Caco-2 (cell line): ENCODE data around the gene FOXD4L1. TPM values are rescaled to one million over a fixed set of nuclear protein-coding genes. Genes with fewer than 3 reads are reported as not detected.
"Not testable (repeated sequence)": the region's sequence is repeated elsewhere in the genome, so short reads cannot be mapped to it uniquely, and the experiment has no call there.

ENCODE experiments used
- BruUV-seq: library from RNA; stranded (reverse); fragments of 400-500 nt; replicated peaks from 2 replicates; lab custom pipeline; 2021; lab: Mats Ljungman, UMichigan
- CTCF ChIA-PET: fragments of 300-600 bp; sonication (Branson Sonifier 250); formaldehyde crosslinking; loops from one replicate; lab custom pipeline; 2022; ENCODE audit warnings: antibody characterized with exemption; lab: Charles Lee
- POLR2A ChIA-PET: fragments of 300-600 bp; sonication (Branson Sonifier 250); formaldehyde crosslinking; loops from one replicate; lab custom pipeline; 2022; ENCODE audit warnings: antibody characterized with exemption; lab: Charles Lee
- DNase-seq, 2 experiments: peaks; one replicate each; pipeline versions ENCODE4 v3.0.0 to v3.0.0-alpha.2; 2020 to 2022
- H3K27me3 ChIP-seq: replicated peaks from 2 replicates; pipeline ENCODE4 v1.6.0; 2011; ENCODE audit warnings: low read length; ENCODE audit not compliant: control insufficient read depth, insufficient read depth
- H3K36me3 ChIP-seq: 2 replicates; pipeline ENCODE4 v1.5.1; 2011; ENCODE audit warnings: low read length; ENCODE audit not compliant: control insufficient read depth, insufficient read depth
- H3K4me1 ChIP-seq: fragments of 250-450 bp; sonication (Bioruptor Pico); 2 replicates; pipeline ENCODE4 v1.5.1; 2020; ENCODE audit warnings: mild to moderate bottlenecking
- H3K4me3 ChIP-seq: 2 replicates; pipeline ENCODE4 v1.5.1; 2011; ENCODE audit warnings: low read depth, mild to moderate bottlenecking, control low read depth, low read length
- H3K9me3 ChIP-seq: fragments of 250-450 bp; sonication (Bioruptor Pico); 2 replicates; pipeline ENCODE4 v1.5.1; 2020; ENCODE audit warnings: mild to moderate bottlenecking, moderate library complexity
- H3K27ac Mint-ChIP-seq: one replicate; pipeline ENCODE4 v1.8.0; 2022; ENCODE audit warnings: mixed read lengths; ENCODE audit not compliant: unreplicated experiment
- H3K27me3 Mint-ChIP-seq: one replicate; pipeline ENCODE4 v1.8.0; 2022; ENCODE audit warnings: mixed read lengths; ENCODE audit not compliant: insufficient read depth, unreplicated experiment
- H3K36me3 Mint-ChIP-seq: one replicate; pipeline ENCODE4 v1.8.0; 2022; ENCODE audit warnings: mild to moderate bottlenecking, mixed read lengths; ENCODE audit not compliant: insufficient read depth, unreplicated experiment
- H3K4me1 Mint-ChIP-seq: one replicate; pipeline ENCODE4 v1.8.0; 2022; ENCODE audit warnings: low read depth, mixed read lengths; ENCODE audit not compliant: unreplicated experiment
- H3K4me3 Mint-ChIP-seq: one replicate; pipeline ENCODE4 v1.8.0; 2022; ENCODE audit warnings: mild to moderate bottlenecking, moderate library complexity, mixed read lengths; ENCODE audit not compliant: unreplicated experiment
- H3K9me3 Mint-ChIP-seq: one replicate; pipeline ENCODE4 v1.8.0; 2022; ENCODE audit warnings: mixed read lengths; ENCODE audit not compliant: unreplicated experiment
- intact Hi-C: fragments of 100-400 bp; cut with micrococcal nuclease; formaldehyde crosslinking; loops from one replicate; pipeline ENCODE4 v1.10.0; 2022; ENCODE audit not compliant: unreplicated experiment
- total RNA-seq: library from RNA; stranded (reverse); gene quantifications from 2 replicates; pipeline ENCODE4 v1.2.3, GENCODE V29; 2022

FOXD4L1 gene
- total RNA-seq, 1 experiment from 2014 or later = 0.73 TPM

GRCh38 chr2:113510913-113511312 is 12.4 kb downstream of the FOXD4L1 start:
- H3K36me3 Mint-ChIP-seq, H3K4me1 ChIP-seq, intact Hi-C loops, H3K4me1 Mint-ChIP-seq, H3K4me3 Mint-ChIP-seq, BruUV-seq, CTCF ChIA-PET, H3K27ac Mint-ChIP-seq, DNase-seq, H3K27me3 ChIP-seq, H3K9me3 ChIP-seq, H3K36me3 ChIP-seq, H3K9me3 Mint-ChIP-seq, H3K4me3 ChIP-seq, POLR2A ChIA-PET: not testable (repeated sequence)
- H3K27me3 Mint-ChIP-seq = peaks cover 15% of the 10 kb centered on the region

DNA sequence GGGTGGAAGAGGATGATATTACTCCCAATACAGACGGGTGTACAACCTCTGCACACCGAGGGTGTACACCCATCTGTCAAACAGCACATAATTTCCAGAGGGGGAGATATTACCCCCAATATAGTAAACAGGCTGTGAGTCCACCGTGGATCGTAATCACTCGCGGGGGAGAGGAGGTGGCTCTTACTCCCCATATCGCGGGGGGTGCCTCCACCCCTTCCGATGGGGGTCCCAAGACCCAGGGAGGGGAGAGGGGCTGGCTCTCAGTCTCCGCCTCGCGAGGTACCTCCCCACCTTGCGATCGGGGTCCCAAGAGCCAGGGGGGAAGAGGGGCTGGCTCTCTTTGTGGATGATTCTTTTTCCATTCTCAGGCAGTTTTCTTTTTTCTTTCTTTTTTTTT is 13.4 kb downstream of the FOXD4L1 start:
- BruUV-seq, H3K27ac Mint-ChIP-seq, CTCF ChIA-PET, H3K4me1 ChIP-seq, DNase-seq, H3K4me3 Mint-ChIP-seq, H3K4me3 ChIP-seq, H3K36me3 ChIP-seq, H3K9me3 Mint-ChIP-seq, H3K9me3 ChIP-seq, H3K36me3 Mint-ChIP-seq, intact Hi-C loops, POLR2A ChIA-PET, H3K27me3 ChIP-seq, H3K4me1 Mint-ChIP-seq: not testable (repeated sequence)
- peaks cover 15% of the 10 kb centered on the region for H3K27me3 Mint-ChIP-seq

DNA sequence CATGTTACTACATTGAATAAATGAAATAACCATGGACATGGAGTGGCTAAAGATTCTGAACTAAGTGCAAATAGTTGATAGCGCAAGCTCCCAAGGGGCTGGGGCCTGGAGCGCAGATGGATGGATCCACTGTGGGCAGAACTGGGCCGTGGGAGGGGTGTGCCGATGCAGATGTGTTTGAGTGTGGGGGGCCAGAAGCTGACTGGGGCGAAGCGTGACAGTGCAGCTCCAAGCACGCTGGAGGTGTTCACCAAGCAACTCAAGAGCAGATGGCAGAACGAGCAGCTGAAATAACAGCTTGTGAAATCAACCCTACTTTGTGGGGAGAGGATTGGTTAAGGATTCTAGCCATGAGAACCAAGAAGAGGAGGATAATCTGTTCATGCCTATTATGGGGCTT is 17.0 kb downstream of the FOXD4L1 start:
- POLR2A ChIA-PET, H3K27me3 ChIP-seq, intact Hi-C loops, H3K4me3 Mint-ChIP-seq, DNase-seq, H3K4me1 Mint-ChIP-seq, H3K9me3 ChIP-seq, BruUV-seq, H3K9me3 Mint-ChIP-seq, H3K36me3 ChIP-seq, H3K4me3 ChIP-seq, H3K4me1 ChIP-seq, H3K27ac Mint-ChIP-seq, H3K27me3 Mint-ChIP-seq, CTCF ChIA-PET, H3K36me3 Mint-ChIP-seq: not testable (repeated sequence)

GRCh38 chr2:113515995-113516394 is 17.5 kb downstream of the FOXD4L1 start:
- POLR2A ChIA-PET, BruUV-seq, H3K9me3 Mint-ChIP-seq, H3K27me3 ChIP-seq, H3K27me3 Mint-ChIP-seq, H3K27ac Mint-ChIP-seq, H3K36me3 Mint-ChIP-seq, DNase-seq, H3K4me3 Mint-ChIP-seq, H3K4me3 ChIP-seq, CTCF ChIA-PET, H3K36me3 ChIP-seq, H3K4me1 Mint-ChIP-seq, H3K9me3 ChIP-seq, H3K4me1 ChIP-seq, intact Hi-C loops: not testable (repeated sequence)

- H3K27ac Mint-ChIP-seq, DNase-seq, H3K4me1 Mint-ChIP-seq, H3K9me3 ChIP-seq, H3K27me3 ChIP-seq, CTCF ChIA-PET, POLR2A ChIA-PET, H3K36me3 ChIP-seq, H3K4me3 Mint-ChIP-seq, H3K4me1 ChIP-seq, intact Hi-C loops, BruUV-seq, H3K4me3 ChIP-seq, H3K27me3 Mint-ChIP-seq, H3K36me3 Mint-ChIP-seq, H3K9me3 Mint-ChIP-seq: not testable (repeated sequence)
These were observed 18.6 kb downstream of the FOXD4L1 start for GRCh38 chr2:113517025-113517424.

DNA sequence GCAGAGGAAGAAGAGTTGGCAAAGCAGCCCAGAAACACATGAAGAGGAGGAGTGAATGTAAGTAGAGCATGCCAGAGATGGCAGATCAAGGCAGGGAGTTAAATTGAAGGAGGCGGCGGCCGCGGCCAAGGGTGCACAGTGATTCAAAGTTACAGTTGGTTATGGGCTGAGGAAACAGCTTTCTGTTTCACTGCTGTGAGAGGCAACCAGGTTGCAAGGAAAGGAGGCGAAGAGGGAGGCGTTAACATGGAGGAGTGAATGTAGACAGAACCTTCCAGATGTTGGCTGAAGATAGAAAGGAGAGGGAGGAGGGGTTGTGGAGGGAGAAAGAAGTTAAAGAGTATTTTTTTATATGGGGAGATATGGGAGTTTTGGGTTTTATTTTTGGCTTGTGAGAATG is 22.4 kb downstream of the FOXD4L1 start:
- BruUV-seq, H3K4me1 Mint-ChIP-seq, intact Hi-C loops: not testable (repeated sequence)

GRCh38 chr2:113521492-113521891 is 23.0 kb downstream of the FOXD4L1 start:
- intact Hi-C loops, DNase-seq, H3K4me3 Mint-ChIP-seq, H3K27ac Mint-ChIP-seq, H3K4me1 ChIP-seq, H3K27me3 ChIP-seq, H3K36me3 ChIP-seq, H3K36me3 Mint-ChIP-seq, H3K9me3 ChIP-seq, H3K27me3 Mint-ChIP-seq, POLR2A ChIA-PET, CTCF ChIA-PET, H3K4me3 ChIP-seq, BruUV-seq, H3K4me1 Mint-ChIP-seq, H3K9me3 Mint-ChIP-seq: not testable (repeated sequence)

More for the DNA sequence above, 22.4 kb downstream of the FOXD4L1 start:
- POLR2A ChIA-PET, H3K9me3 Mint-ChIP-seq, CTCF ChIA-PET, H3K27me3 Mint-ChIP-seq, H3K36me3 ChIP-seq, H3K4me3 Mint-ChIP-seq, H3K27ac Mint-ChIP-seq, DNase-seq, H3K4me3 ChIP-seq, H3K36me3 Mint-ChIP-seq, H3K27me3 ChIP-seq, H3K4me1 ChIP-seq, H3K9me3 ChIP-seq: not testable (repeated sequence)
